ENCODE measurements around the gene LLPH. TPM values are rescaled to one million over a fixed set of nuclear protein-coding genes. Genes with fewer than 3 reads are reported as not detected.

The LLPH gene
- polyA plus RNA-seq, 3 donors = 3.1 to 44.0 (median 33.4) TPM

DNA sequence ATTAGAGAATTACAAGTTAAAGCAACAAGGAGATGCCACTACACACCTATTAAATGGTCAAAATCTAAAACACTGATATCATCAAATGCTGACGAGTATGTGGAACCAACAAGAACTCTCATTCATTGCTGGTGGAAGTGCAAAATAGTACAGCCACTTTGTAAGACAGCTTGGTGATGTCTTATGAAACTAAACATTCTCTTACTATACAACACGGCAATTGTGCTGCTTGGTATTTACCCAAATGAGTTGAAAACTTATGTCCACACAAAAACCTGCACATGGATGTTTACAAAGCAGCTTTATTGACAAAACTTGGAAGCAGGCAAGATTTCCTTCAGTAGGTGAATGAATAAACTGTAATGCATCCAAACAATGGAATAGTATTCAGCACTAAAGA, 36.0 kb upstream of the LLPH start:
- Histone ChIP-seq H3K9me3 (replicated peaks in 1 of 2; ENCODE audit: control insufficient read depth in 1 of 2, insufficient read depth in 1 of 2, low read length in 2 of 2) (peaks cover 4 to 7% of the 10 kb centered on the region in 2 donors), H3K4me3 (replicated peaks in 1 of 3; ENCODE audit: low read depth in 2 of 3, low read length in 3 of 3) (peak overlapping the region in 1 of 3 experiments; percentile 10), H3K27me3 (ENCODE audit: control insufficient read depth in 2 of 2, insufficient read depth in 2 of 2, low read length in 2 of 2) (no peaks in the 10 kb centered on the region), H3K79me2 (ENCODE audit: insufficient read depth, low read length) (peaks cover 86% of the 10 kb centered on the region), H3K36me3 (replicated peaks in 1 of 2; ENCODE audit: control insufficient read depth in 1 of 2, insufficient read depth in 2 of 2, low read length in 2 of 2) (peaks cover 4 to 32% of the 10 kb centered on the region in 2 donors), H3K4me1 (ENCODE audit: control insufficient read depth in 1 of 2, insufficient read depth in 2 of 2, low read length in 2 of 2) (peaks cover 27 to 50% of the 10 kb centered on the region in 2 donors), H2AFZ (ENCODE audit: insufficient read depth, low read depth, low read length, poor library complexity, severe bottlenecking) (no peak overlapping the region), H3K4me2 (replicated peaks; ENCODE audit: extremely low read depth, low read length, poor library complexity, severe bottlenecking) (no peak overlapping the region), H3K9ac (ENCODE audit: insufficient read depth, low read length, poor library complexity, severe bottlenecking) (no peak overlapping the region), H4K20me1 (ENCODE audit: insufficient read depth, low read length) (peaks cover 15% of the 10 kb centered on the region), H3K27ac (ENCODE audit: low read depth in 1 of 2, low read length in 2 of 2) (peak overlapping the region in 1 of 2 donors; percentile 37)
- H3K4me3 Mint-ChIP-seq = no peak overlapping the region
- H3K27ac Mint-ChIP-seq = peak overlapping the region in 1 of 7 donors; percentile 64
- peaks cover 11 to 25% (median 15%) of the 10 kb centered on the region in 7 donors for H3K9me3 Mint-ChIP-seq
- DNase-seq = no peak
- WGBS (ENCODE audit: insufficient coverage) = 100% methylated on average over 1 of the region's 2 CpGs
- peaks cover 53% of the 10 kb centered on the region for H3K4me1 Mint-ChIP-seq
- TF ChIP-seq CTCF (IDR thresholded peaks at IDR 0.05) = no peak
- peaks cover 34 to 36% of the 10 kb centered on the region in 2 donors for H3K36me3 Mint-ChIP-seq
- peaks cover 0 to 2% (median 0%) of the 10 kb centered on the region in 3 donors for H3K27me3 Mint-ChIP-seq (ENCODE audit: low read depth in 3 of 3)
- intact Hi-C loops (cut with micrococcal nuclease) = loop anchor here (5.0 to 10.0 kb wide), 2 partner anchors 36 to 48 kb away; no protein-coding TSS in a partner anchor

GRCh38 chr12:66165141-66165540, 34.6 kb upstream of the LLPH start:
- H3K27ac ChIP-seq (ENCODE audit: low read depth in 1 of 2, low read length in 2 of 2) = no peak overlapping the region
- H3K9me3 ChIP-seq (replicated peaks in 1 of 2; ENCODE audit: control insufficient read depth in 1 of 2, insufficient read depth in 1 of 2, low read length in 2 of 2) = peaks cover 7 to 11% of the 10 kb centered on the region in 2 donors
- peaks cover 29% of the 10 kb centered on the region for H4K20me1 ChIP-seq (ENCODE audit: insufficient read depth, low read length)
- peaks cover 43% of the 10 kb centered on the region for H3K4me1 Mint-ChIP-seq
- H2AFZ ChIP-seq (ENCODE audit: insufficient read depth, low read depth, low read length, poor library complexity, severe bottlenecking) = no peak overlapping the region
- no peak overlapping the region for H3K4me3 ChIP-seq (replicated peaks in 1 of 3; ENCODE audit: low read depth in 2 of 3, low read length in 3 of 3)
- H3K27me3 Mint-ChIP-seq (ENCODE audit: low read depth in 3 of 3) = peaks cover 0 to 2% (median 0%) of the 10 kb centered on the region in 3 donors
- no peak for DNase-seq
- no peak for TF ChIP-seq CTCF (IDR thresholded peaks at IDR 0.05)
- H3K4me1 ChIP-seq (ENCODE audit: control insufficient read depth in 1 of 2, insufficient read depth in 2 of 2, low read length in 2 of 2) = peaks cover 15 to 36% of the 10 kb centered on the region in 2 donors
- no peaks in the 10 kb centered on the region for H3K27me3 ChIP-seq (ENCODE audit: control insufficient read depth in 2 of 2, insufficient read depth in 2 of 2, low read length in 2 of 2)
- no peak overlapping the region for H3K27ac Mint-ChIP-seq
- peaks cover 9 to 25% (median 16%) of the 10 kb centered on the region in 7 donors for H3K9me3 Mint-ChIP-seq
- peaks cover 89% of the 10 kb centered on the region for H3K79me2 ChIP-seq (ENCODE audit: insufficient read depth, low read length)
- H3K9ac ChIP-seq (ENCODE audit: insufficient read depth, low read length, poor library complexity, severe bottlenecking) = no peak overlapping the region
- H3K4me3 Mint-ChIP-seq = no peak overlapping the region
- H3K36me3 Mint-ChIP-seq = peaks cover 42 to 49% of the 10 kb centered on the region in 2 donors
- no CpG with 5 or more reads among the region's 2 CpGs for whole genome bisulfite sequencing (ENCODE audit: insufficient coverage)
- no peak overlapping the region for H3K4me2 ChIP-seq (replicated peaks; ENCODE audit: extremely low read depth, low read length, poor library complexity, severe bottlenecking)
- intact Hi-C loops (cut with micrococcal nuclease) = loop anchor here (5.0 to 10.0 kb wide), 2 partner anchors 37 to 50 kb away; no protein-coding TSS in a partner anchor
- peaks cover 4 to 47% of the 10 kb centered on the region in 2 donors for H3K36me3 ChIP-seq (replicated peaks in 1 of 2; ENCODE audit: control insufficient read depth in 1 of 2, insufficient read depth in 2 of 2, low read length in 2 of 2)

Data from CD14-positive monocyte (primary cell).